GM10248 (cell line): ENCODE measurements around the gene LY6G6C.

Experiments
- CTCF ChIA-PET: fragments of 300-600 bp; sonication (Branson Sonifier 250); formaldehyde crosslinking; extraction: SDS; loops from one replicate; lab custom pipeline; 2021; ENCODE audit warnings: antibody characterized with exemption; lab: Yijun Ruan, JAX
- POLR2A ChIA-PET: fragments of 350-650 bp; sonication (Branson Sonifier 250); formaldehyde crosslinking; extraction: SDS; loops from one replicate; lab custom pipeline; 2020; ENCODE audit warnings: antibody characterized with exemption; lab: Yijun Ruan, JAX
- DNase-seq: peaks from one replicate; pipeline ENCODE4 v3.0.0; 2012; ENCODE audit errors: extremely low spot score
- TF ChIP-seq, protein P1 (sequence below): IDR thresholded peaks from 2 replicates; pipeline ENCODE4 v1.5.1; 2012; ENCODE audit warnings: mild to moderate bottlenecking, low read depth; ENCODE audit errors: extremely low read depth, missing control alignments, control extremely low read depth

LY6G6C gene

DNA sequence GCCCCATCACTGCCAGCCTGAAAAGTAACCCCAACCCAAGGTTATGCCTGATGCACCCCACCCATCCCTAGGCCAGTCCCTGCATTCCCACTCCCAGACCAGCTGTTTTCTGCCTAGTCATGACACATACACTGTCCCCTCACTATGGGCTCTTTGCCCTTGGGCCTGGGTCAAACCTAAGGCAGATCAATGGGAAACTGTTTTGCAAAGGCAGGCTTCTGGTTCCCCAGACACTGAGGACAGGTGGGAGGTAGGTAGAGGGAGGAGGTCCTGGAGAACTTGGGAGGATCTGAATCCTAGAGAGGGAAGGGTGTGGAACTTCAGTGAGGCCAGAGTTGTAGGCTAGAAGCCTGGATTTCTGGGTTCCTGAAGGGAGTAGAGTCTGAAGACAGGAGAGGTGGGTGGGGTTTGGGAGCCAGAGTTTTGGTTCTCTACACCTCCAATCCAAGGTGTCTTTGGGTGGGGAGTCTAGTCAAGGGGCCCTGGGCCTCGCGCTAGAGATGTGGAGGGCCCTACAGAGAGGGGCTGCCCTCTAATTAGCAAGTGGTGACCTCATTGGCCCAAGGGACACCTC, 12.8 kb upstream of the LY6G6C start:
- TF ChIP-seq, protein P1, sequence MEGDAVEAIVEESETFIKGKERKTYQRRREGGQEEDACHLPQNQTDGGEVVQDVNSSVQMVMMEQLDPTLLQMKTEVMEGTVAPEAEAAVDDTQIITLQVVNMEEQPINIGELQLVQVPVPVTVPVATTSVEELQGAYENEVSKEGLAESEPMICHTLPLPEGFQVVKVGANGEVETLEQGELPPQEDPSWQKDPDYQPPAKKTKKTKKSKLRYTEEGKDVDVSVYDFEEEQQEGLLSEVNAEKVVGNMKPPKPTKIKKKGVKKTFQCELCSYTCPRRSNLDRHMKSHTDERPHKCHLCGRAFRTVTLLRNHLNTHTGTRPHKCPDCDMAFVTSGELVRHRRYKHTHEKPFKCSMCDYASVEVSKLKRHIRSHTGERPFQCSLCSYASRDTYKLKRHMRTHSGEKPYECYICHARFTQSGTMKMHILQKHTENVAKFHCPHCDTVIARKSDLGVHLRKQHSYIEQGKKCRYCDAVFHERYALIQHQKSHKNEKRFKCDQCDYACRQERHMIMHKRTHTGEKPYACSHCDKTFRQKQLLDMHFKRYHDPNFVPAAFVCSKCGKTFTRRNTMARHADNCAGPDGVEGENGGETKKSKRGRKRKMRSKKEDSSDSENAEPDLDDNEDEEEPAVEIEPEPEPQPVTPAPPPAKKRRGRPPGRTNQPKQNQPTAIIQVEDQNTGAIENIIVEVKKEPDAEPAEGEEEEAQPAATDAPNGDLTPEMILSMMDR, result no peak
- CTCF ChIA-PET, result interaction anchor here (1.3 to 11.4 kb wide), 2 partner anchors 11 to 36 kb away, joined by 3 to 73 read pairs; partner anchors contain the start of gene MPIG6B
- POLR2A ChIA-PET, result interaction anchor here (1.3 kb wide), 1 partner anchor 93 kb away, joined by 5 read pairs; the partner anchor contains the start of gene HSPA1B
- no peak for DNase-seq

DNA sequence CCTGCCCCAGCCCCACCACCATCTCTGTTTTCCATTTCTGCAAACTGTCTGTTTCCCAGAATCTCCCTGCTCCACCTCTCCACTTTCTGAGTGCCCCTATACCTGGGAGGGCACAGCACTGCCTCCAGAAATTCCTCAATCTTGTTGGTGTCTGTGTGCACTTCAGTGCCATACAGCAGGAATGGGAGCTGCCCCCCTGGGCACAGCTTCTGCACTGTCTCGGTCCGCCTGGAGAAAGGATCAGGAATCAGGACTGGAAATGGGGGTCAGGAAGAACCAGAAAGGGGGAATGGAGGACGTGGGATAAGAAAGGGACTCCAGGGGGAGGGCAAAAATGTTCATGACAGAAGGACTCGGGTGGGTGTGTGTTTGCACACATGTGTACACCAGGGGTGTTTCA, 12.2 kb upstream of the LY6G6C start:
- ChIA-PET POLR2A (no interaction called here), CTCF (interaction anchor here (1.3 to 11.4 kb wide), 3 partner anchors 11 to 73 kb away, joined by 3 to 73 read pairs (median 3); partner anchors contain the start of genes LSM2 and MPIG6B)
- TF ChIP-seq, protein P1, result no peak
- DNase-seq, result no peak

DNA sequence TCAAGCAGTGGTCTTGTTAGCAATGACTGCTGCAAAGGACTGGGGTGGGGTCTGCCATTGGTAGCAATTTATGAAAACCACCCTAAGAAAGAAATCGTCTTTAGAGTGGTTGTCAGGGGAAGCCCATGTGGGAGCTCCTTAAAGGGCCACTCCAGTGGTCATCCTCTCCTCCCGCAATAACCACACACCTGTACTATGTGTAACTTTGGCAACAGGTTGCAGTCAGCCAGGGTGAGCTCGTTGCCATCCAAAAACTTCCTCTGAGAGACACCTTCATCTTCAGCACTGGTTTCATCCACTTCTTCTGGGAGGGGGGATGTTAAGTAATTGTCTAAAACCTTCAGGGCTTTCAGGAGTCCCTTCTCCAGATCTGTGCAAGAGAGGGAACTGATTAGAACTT, 10.5 kb upstream of the LY6G6C start:
- DNase-seq, result no peak
- ChIA-PET POLR2A (no interaction called here), CTCF (interaction anchor here (0.6 to 3.7 kb wide), 7 partner anchors 10 to 98 kb away, joined by 3 to 32 read pairs (median 3); partner anchors contain the start of genes LSM2 and LY6G6C)
- TF ChIP-seq, protein P1, result no peak

DNA sequence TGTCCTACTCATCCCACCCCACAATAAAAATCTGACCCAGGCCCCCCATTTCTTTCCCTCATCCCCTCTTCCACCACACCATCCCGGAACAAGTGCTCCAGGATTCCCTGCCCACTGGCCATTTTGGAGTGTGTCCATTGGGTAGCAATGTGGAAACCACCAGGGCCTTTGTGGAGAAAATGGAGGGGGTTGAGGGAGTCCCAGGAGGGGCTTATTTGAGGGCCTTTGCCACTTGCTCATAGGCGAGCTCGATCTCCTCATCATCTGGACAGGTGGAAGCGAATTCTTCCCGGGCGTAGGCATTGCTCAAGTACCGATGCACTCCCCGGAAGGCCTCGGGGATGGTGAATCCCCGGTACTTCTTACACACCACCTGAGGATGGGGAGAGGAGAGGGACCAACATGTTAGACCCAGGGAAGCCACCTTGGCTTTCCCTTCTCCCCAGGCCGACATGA, 9.1 kb upstream of the LY6G6C start:
- TF ChIP-seq, protein P1, result no peak
- ChIA-PET CTCF (interaction anchor here (0.8 to 7.2 kb wide), 19 partner anchors 8 to 138 kb away, joined by 3 to 64 read pairs (median 4); partner anchors contain the start of genes C6orf47, CLIC1, LSM2 and LY6G6D), POLR2A (interaction anchor here (0.5 kb wide), 1 partner anchor 9 kb away, joined by 6 read pairs; no protein-coding TSS in a partner anchor)

DNA sequence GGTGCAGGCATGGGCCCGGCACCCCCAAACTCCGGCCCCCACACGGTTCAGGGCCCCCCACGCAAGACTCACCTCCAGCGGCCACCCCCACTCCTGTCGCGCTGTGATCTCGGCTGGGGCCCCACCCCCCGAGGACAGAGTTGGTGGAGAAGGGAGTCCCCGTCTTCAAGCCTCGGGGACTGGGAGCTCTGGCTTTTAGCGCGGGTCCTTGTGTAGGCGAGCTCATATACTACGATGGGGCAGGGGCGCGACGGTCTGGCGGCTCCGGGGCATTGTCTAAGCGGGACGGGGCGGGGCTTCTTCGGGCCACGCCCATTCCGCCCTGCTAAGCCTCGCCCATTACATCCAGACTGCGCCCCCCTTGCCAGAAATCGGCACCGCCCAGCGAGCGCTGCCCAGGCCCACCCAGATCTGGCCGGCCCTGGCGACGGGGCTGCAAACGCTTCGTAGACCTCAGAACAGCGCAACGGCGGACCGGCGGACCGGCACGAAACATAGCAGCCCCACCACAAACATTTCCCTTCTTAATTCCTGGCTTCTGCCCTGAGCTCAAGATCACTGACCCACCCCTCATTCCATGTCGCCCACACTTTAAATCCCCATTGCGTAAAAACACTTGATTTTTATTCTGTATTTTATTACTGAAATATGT, 8.6 kb upstream of the LY6G6C start:
- ChIA-PET POLR2A (interaction anchor here (0.5 to 1.1 kb wide), 3 partner anchors 9 to 97 kb away, joined by 4 to 6 read pairs (median 6); partner anchors contain the start of genes HSPA1A, HSPA1B and HSPA1L), CTCF (interaction anchor here (0.7 to 7.2 kb wide), 26 partner anchors 9 to 138 kb away, joined by 3 to 64 read pairs (median 6); partner anchors contain the start of genes ABHD16A, C6orf47, CLIC1 and LSM2)
- DNase-seq, result peak; percentile 83
- TF ChIP-seq, protein P1, result no peak

More for the DNA sequence above, 9.1 kb upstream of the LY6G6C start:
- DNase-seq, result no peak

DNA sequence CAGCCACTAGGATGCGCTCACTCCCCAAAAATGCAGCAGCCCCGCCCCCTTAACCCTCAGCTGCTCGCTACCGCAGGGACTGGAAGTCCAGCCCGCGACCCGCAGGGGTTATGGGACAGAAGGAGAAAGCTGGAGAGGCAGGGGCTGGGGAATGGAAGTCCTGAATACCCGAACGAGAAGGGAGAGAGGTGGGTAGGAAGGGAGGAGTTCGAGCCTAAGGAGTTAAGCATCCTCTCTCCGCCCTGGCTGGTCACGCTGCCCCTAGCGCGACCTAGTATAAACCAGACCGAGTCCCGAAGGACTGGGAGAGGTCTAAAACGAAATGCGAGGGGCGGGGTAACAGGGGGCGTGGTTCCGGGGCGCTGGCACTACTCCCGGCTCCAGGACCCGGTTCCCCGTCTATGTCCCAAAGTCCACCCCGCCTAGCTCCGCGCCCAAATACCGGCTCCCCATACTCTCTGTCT, 8.0 kb upstream of the LY6G6C start:
- DNase-seq, result peak; percentile 79
- TF ChIP-seq, protein P1, result peak; percentile 87
- ChIA-PET POLR2A (interaction anchor here (0.5 to 1.1 kb wide), 3 partner anchors 86 to 1097 kb away, joined by 4 to 6 read pairs (median 5); partner anchors contain the start of genes HSPA1A, HSPA1B and HSPA1L), CTCF (interaction anchor here (0.7 to 7.2 kb wide), 23 partner anchors 9 to 139 kb away, joined by 3 to 64 read pairs (median 6); partner anchors contain the start of genes ABHD16A, CLIC1, LSM2 and LY6G5C)
